Measurements from ENCODE around the gene RRBP1. TPM values are rescaled to one million over a fixed set of nuclear protein-coding genes. Genes with fewer than 3 reads are reported as not detected.
A peak's percentile ranks its signal among the peaks of the same experiment; 100 is the strongest.

The RRBP1 gene
- total and polyA plus RNA-seq, 2 of the 4 experiments (the other 2 are of a cell fraction) = 90.2 to 136 TPM

- no TSS peak for BruUV-seq (replicated peaks)
- no peak overlapping the region for H3K9ac ChIP-seq (ENCODE audit: low read depth, low read length)
Observed at GRCh38 chr20:17630151-17630805, 51.8 kb downstream of the RRBP1 start.

More at GRCh38 chr20:17630151-17630805, 51.8 kb downstream of the RRBP1 start:
- Histone ChIP-seq H3K36me3 (ENCODE audit: control insufficient read depth, insufficient read depth, low read length) (peaks cover 98% of the 10 kb centered on the region), H4K8ac (ENCODE audit: low read depth in 2 of 2, low read length in 2 of 2) (no peak overlapping the region), H3K9me3 (ENCODE audit: control insufficient read depth, insufficient read depth, low read length) (no peaks in the 10 kb centered on the region), H3K14ac (replicated peaks; ENCODE audit: low read depth, low read length) (no peak overlapping the region), H2BK5ac (ENCODE audit: low read depth, low read length, poor library complexity, severe bottlenecking) (no peak overlapping the region), H2AFZ (replicated peaks; ENCODE audit: low read length, poor library complexity) (no peak overlapping the region), H3K4me3 (ENCODE audit: insufficient read depth, low read depth, low read length) (no peak overlapping the region), H4K91ac (ENCODE audit: insufficient read depth, low read depth, low read length) (no peak overlapping the region), H3K4me1 (ENCODE audit: control insufficient read depth, insufficient read depth, low read length) (no peaks in the 10 kb centered on the region; the same call in 1 of the 2 replicates), H3K27me3 (ENCODE audit: control insufficient read depth, insufficient read depth, low read length) (no peaks in the 10 kb centered on the region), H3K27ac (ENCODE audit: insufficient read depth, low read length) (no peak overlapping the region), H4K5ac (ENCODE audit: low read depth, low read length) (no peak overlapping the region), H2BK20ac (ENCODE audit: low read depth, low read length) (no peak overlapping the region), H2BK15ac (ENCODE audit: low read depth, low read length) (no peak overlapping the region), H4K20me1 (ENCODE audit: insufficient read depth, low read length) (peaks cover 93% of the 10 kb centered on the region), H2AK5ac (ENCODE audit: low read depth, low read length) (no peak overlapping the region), H3K56ac (ENCODE audit: extremely low read depth, insufficient read depth, low read length) (no peak overlapping the region), H3K23ac (ENCODE audit: low read depth, low read length) (no peak overlapping the region), H2AK9ac (replicated peaks; ENCODE audit: low read depth, low read length, poor library complexity) (peak overlapping the region; percentile 19), H3K18ac (ENCODE audit: low read depth, low read length) (no peak overlapping the region), H3K79me1 (ENCODE audit: low read depth in 1 of 2, low read length in 2 of 2) (peaks cover 37 to 96% of the 10 kb centered on the region in 2 experiments), H3K4me2 (ENCODE audit: low read depth, low read length) (no peak overlapping the region), H2BK120ac (ENCODE audit: low read depth, low read length) (no peak overlapping the region), H3K4ac (ENCODE audit: low read depth, low read length) (no peak overlapping the region), H3K9me1 (ENCODE audit: insufficient read depth, low read length) (no peaks in the 10 kb centered on the region)
- WGBS, 2 experiments (ENCODE audit: extremely low coverage in 2 of 2, insufficient read length in 1 of 2) = 98% methylated on average over 8 of the region's 11 CpGs; no CpG with 5 or more reads in 1 of the 2 experiments
- intact Hi-C loops (cut with micrococcal nuclease) = no loop called here
- no peak for ATAC-seq (ENCODE audit: low read depth)
- no peak for TF ChIP-seq RFX5 (IDR thresholded peaks at IDR 0.05; ENCODE audit: low read depth, low read length)
- in situ Hi-C loops (cut with MboI; ENCODE audit: low sequenced_read_pairs) = loop anchor here (25.0 kb wide), 1 partner anchor 507 kb away; the partner anchor contains the start of genes KAT14 and PET117
- ChIA-PET CTCF (no interaction called here), POLR2A (ENCODE audit: unreplicated experiment) (no interaction called here)
- DNase-seq = no peak
- dilution Hi-C loops (cut with HindIII; ENCODE audit: low sequenced_read_pairs, unreplicated experiment) = no loop called here
